ENCODE results near the gene ECE1. TPM values are rescaled to one million over a fixed set of nuclear protein-coding genes. Genes with fewer than 3 reads are reported as not detected.
A peak's percentile ranks its signal among the peaks of the same experiment; 100 is the strongest.

The ECE1 gene
- total and polyA plus RNA-seq, 3 experiments from 2014 or later = 41.5 to 88.4 (median 78.2) TPM

- H3K27me3 ChIP-seq (ENCODE audit: insufficient read depth, low read length, poor library complexity, severe bottlenecking) = no peaks in the 10 kb centered on the region
- ChIA-PET POLR2A (interaction anchor here (0.7 to 3.4 kb wide), 2 partner anchors 20 to 42 kb away, joined by 4 to 44 read pairs; no protein-coding TSS in a partner anchor), CTCF (interaction anchor here (1.5 to 4.9 kb wide), 7 partner anchors 9 to 104 kb away, joined by 3 to 49 read pairs (median 8); partner anchors contain the start of gene ECE1)
- peak overlapping the region in 6 of 7 donors; percentile 13 to 88 (median 48) for H3K4me3 Mint-ChIP-seq
- H3K9me3 ChIP-seq (ENCODE audit: low read length) = no peaks in the 10 kb centered on the region
- no peaks in the 10 kb centered on the region for H3K27me3 Mint-ChIP-seq
- peak overlapping the region; percentile 51 for H3K4me3 ChIP-seq (ENCODE audit: low read length)
- peaks cover 81% of the 10 kb centered on the region for H3K4me1 ChIP-seq (ENCODE audit: insufficient read depth, low read length)
- DNase-seq = no peak
- H3K27ac Mint-ChIP-seq = peak overlapping the region; percentile 65 to 99 (median 96)
- no peaks in the 10 kb centered on the region for H3K9me3 Mint-ChIP-seq
- no peaks in the 10 kb centered on the region for H3K36me3 ChIP-seq (ENCODE audit: insufficient read depth, low read length)
- H3K27ac ChIP-seq (ENCODE audit: low read depth, low read length) = no peak overlapping the region
- peaks cover 0 to 7% (median 0%) of the 10 kb centered on the region in 3 donors for H3K36me3 Mint-ChIP-seq
- H3K4me1 Mint-ChIP-seq = peaks cover 62 to 89% (median 81%) of the 10 kb centered on the region in 3 donors
Measured at GRCh38 chr1:21335750-21336224, 45.5 kb upstream of the ECE1 start.

- CTCF ChIA-PET = interaction anchor here (1.5 to 4.9 kb wide), 7 partner anchors 10 to 103 kb away, joined by 3 to 49 read pairs (median 9); partner anchors contain the start of gene ECE1
- H3K4me1 Mint-ChIP-seq = peaks cover 67 to 91% (median 84%) of the 10 kb centered on the region in 3 donors
Measured at GRCh38 chr1:21335088-21335691, 44.9 kb upstream of the ECE1 start.

GRCh38 chr1:21334214-21335087 is 44.2 kb upstream of the ECE1 start:
- H3K4me3 ChIP-seq (ENCODE audit: low read length) = peak overlapping the region; percentile 51
- Mint-ChIP-seq H3K4me1 (peaks cover 66 to 89% (median 84%) of the 10 kb centered on the region in 3 donors), H3K27me3 (no peaks in the 10 kb centered on the region), H3K36me3 (peaks cover 0 to 9% (median 0%) of the 10 kb centered on the region in 3 donors), H3K27ac (peak overlapping the region; percentile 91 to 99 (median 98)), H3K9me3 (no peaks in the 10 kb centered on the region), H3K4me3 (peak overlapping the region; percentile 76 to 91 (median 87))
- H3K27ac ChIP-seq (ENCODE audit: low read depth, low read length) = peak overlapping the region; percentile 69
- H3K27me3 ChIP-seq (ENCODE audit: insufficient read depth, low read length, poor library complexity, severe bottlenecking) = no peaks in the 10 kb centered on the region
- CTCF ChIA-PET = interaction anchor here (0.9 to 4.9 kb wide), 13 partner anchors 10 to 103 kb away, joined by 3 to 49 read pairs (median 9); partner anchors contain the start of gene ECE1
- POLR2A ChIA-PET = interaction anchor here (1.0 to 3.4 kb wide), 6 partner anchors 9 to 64 kb away, joined by 3 to 44 read pairs (median 6); no protein-coding TSS in a partner anchor
- no peaks in the 10 kb centered on the region for H3K9me3 ChIP-seq (ENCODE audit: low read length)
- H3K36me3 ChIP-seq (ENCODE audit: insufficient read depth, low read length) = no peaks in the 10 kb centered on the region
- H3K4me1 ChIP-seq (ENCODE audit: insufficient read depth, low read length) = peaks cover 84% of the 10 kb centered on the region
- DNase-seq = peak; percentile 74 to 91 (median 90)

More at GRCh38 chr1:21335088-21335691, 44.9 kb upstream of the ECE1 start:
- Histone ChIP-seq H3K4me1 (ENCODE audit: insufficient read depth, low read length) (peaks cover 84% of the 10 kb centered on the region), H3K27ac (ENCODE audit: low read depth, low read length) (peak overlapping the region; percentile 69), H3K9me3 (ENCODE audit: low read length) (no peaks in the 10 kb centered on the region), H3K36me3 (ENCODE audit: insufficient read depth, low read length) (no peaks in the 10 kb centered on the region), H3K4me3 (ENCODE audit: low read length) (peak overlapping the region; percentile 51), H3K27me3 (ENCODE audit: insufficient read depth, low read length, poor library complexity, severe bottlenecking) (no peaks in the 10 kb centered on the region)
- no peaks in the 10 kb centered on the region for H3K9me3 Mint-ChIP-seq
- H3K36me3 Mint-ChIP-seq = peaks cover 0 to 9% (median 0%) of the 10 kb centered on the region in 3 donors
- peak overlapping the region; percentile 76 to 91 (median 87) for H3K4me3 Mint-ChIP-seq
- POLR2A ChIA-PET = interaction anchor here (0.7 to 3.4 kb wide), 5 partner anchors 10 to 55 kb away, joined by 4 to 44 read pairs (median 8); no protein-coding TSS in a partner anchor
- H3K27me3 Mint-ChIP-seq = no peaks in the 10 kb centered on the region
- no peak for DNase-seq
- H3K27ac Mint-ChIP-seq = peak overlapping the region; percentile 91 to 99 (median 98)

GRCh38 chr1:21333824-21334213 is 43.6 kb upstream of the ECE1 start:
- ChIA-PET CTCF (interaction anchor here (0.9 to 4.9 kb wide), 12 partner anchors 9 to 102 kb away, joined by 3 to 49 read pairs (median 9); partner anchors contain the start of gene ECE1), POLR2A (interaction anchor here (1.0 to 3.4 kb wide), 6 partner anchors 8 to 63 kb away, joined by 3 to 44 read pairs (median 6); no protein-coding TSS in a partner anchor)
- no peak overlapping the region for H3K4me3 ChIP-seq (ENCODE audit: low read length)
- H3K9me3 Mint-ChIP-seq = no peaks in the 10 kb centered on the region
- H3K4me1 Mint-ChIP-seq = peaks cover 69 to 89% (median 84%) of the 10 kb centered on the region in 3 donors
- H3K27ac ChIP-seq (ENCODE audit: low read depth, low read length) = no peak overlapping the region
- H3K36me3 ChIP-seq (ENCODE audit: insufficient read depth, low read length) = no peaks in the 10 kb centered on the region
- no peak for DNase-seq
- no peaks in the 10 kb centered on the region for H3K27me3 Mint-ChIP-seq
- H3K4me3 Mint-ChIP-seq = peak overlapping the region; percentile 76 to 91 (median 87)
- peaks cover 84% of the 10 kb centered on the region for H3K4me1 ChIP-seq (ENCODE audit: insufficient read depth, low read length)
- peaks cover 0 to 10% (median 0%) of the 10 kb centered on the region in 3 donors for H3K36me3 Mint-ChIP-seq
- no peaks in the 10 kb centered on the region for H3K27me3 ChIP-seq (ENCODE audit: insufficient read depth, low read length, poor library complexity, severe bottlenecking)
- no peaks in the 10 kb centered on the region for H3K9me3 ChIP-seq (ENCODE audit: low read length)
- H3K27ac Mint-ChIP-seq = peak overlapping the region; percentile 91 to 99 (median 98)

- no peak overlapping the region for H3K4me3 Mint-ChIP-seq
- no peaks in the 10 kb centered on the region for H3K27me3 Mint-ChIP-seq
- H3K4me3 ChIP-seq (ENCODE audit: low read length) = no peak overlapping the region
- peaks cover 66 to 85% (median 81%) of the 10 kb centered on the region in 3 donors for H3K4me1 Mint-ChIP-seq
- no peaks in the 10 kb centered on the region for H3K27me3 ChIP-seq (ENCODE audit: insufficient read depth, low read length, poor library complexity, severe bottlenecking)
- H3K27ac Mint-ChIP-seq = peak overlapping the region; percentile 43 to 91 (median 84)
- POLR2A ChIA-PET = no interaction called here
- H3K9me3 Mint-ChIP-seq = no peaks in the 10 kb centered on the region
- DNase-seq = no peak
- no peaks in the 10 kb centered on the region for H3K9me3 ChIP-seq (ENCODE audit: low read length)
- no peak overlapping the region for H3K27ac ChIP-seq (ENCODE audit: low read depth, low read length)
- CTCF ChIA-PET = interaction anchor here (2.0 to 4.9 kb wide), 4 partner anchors 12 to 77 kb away, joined by 9 to 49 read pairs (median 19); partner anchors contain the start of gene ECE1
- H3K36me3 ChIP-seq (ENCODE audit: insufficient read depth, low read length) = no peaks in the 10 kb centered on the region
- peaks cover 0 to 10% (median 0%) of the 10 kb centered on the region in 3 donors for H3K36me3 Mint-ChIP-seq
- peaks cover 75% of the 10 kb centered on the region for H3K4me1 ChIP-seq (ENCODE audit: insufficient read depth, low read length)
Measured at GRCh38 chr1:21332554-21333311, 42.5 kb upstream of the ECE1 start.

- H3K4me3 Mint-ChIP-seq = no peak overlapping the region
- H3K4me1 ChIP-seq (ENCODE audit: insufficient read depth, low read length) = peaks cover 68% of the 10 kb centered on the region
- H3K27me3 Mint-ChIP-seq = no peaks in the 10 kb centered on the region
- no peak overlapping the region for H3K27ac ChIP-seq (ENCODE audit: low read depth, low read length)
- ChIA-PET POLR2A (interaction anchor here (0.6 kb wide), 1 partner anchor 36 kb away, joined by 3 read pairs; no protein-coding TSS in a partner anchor), CTCF (interaction anchor here (4.9 kb wide), 1 partner anchor 39 kb away, joined by 49 read pairs; the partner anchor contains the start of gene ECE1)
- peaks cover 67 to 83% (median 81%) of the 10 kb centered on the region in 3 donors for H3K4me1 Mint-ChIP-seq
- H3K9me3 Mint-ChIP-seq = no peaks in the 10 kb centered on the region
- H3K27ac Mint-ChIP-seq = peak overlapping the region; percentile 69 to 91 (median 80)
- H3K36me3 ChIP-seq (ENCODE audit: insufficient read depth, low read length) = no peaks in the 10 kb centered on the region
- peaks cover 0 to 10% (median 0%) of the 10 kb centered on the region in 3 donors for H3K36me3 Mint-ChIP-seq
- H3K9me3 ChIP-seq (ENCODE audit: low read length) = no peaks in the 10 kb centered on the region
- no peak overlapping the region for H3K4me3 ChIP-seq (ENCODE audit: low read length)
- H3K27me3 ChIP-seq (ENCODE audit: insufficient read depth, low read length, poor library complexity, severe bottlenecking) = no peaks in the 10 kb centered on the region
- no peak for DNase-seq
Measured at GRCh38 chr1:21331752-21332478, 41.7 kb upstream of the ECE1 start.
